DMS114 treated with DMSO at 0.1 percent for 48 hours (cell line): ENCODE measurements around the gene NTRK3.
"Not testable (repeated sequence)": the region's sequence is repeated elsewhere in the genome, so short reads cannot be mapped to it uniquely, and the experiment has no call there.

Experiments used
- DNase-seq: peaks from one replicate; lab custom pipeline; 2025; ENCODE audit not compliant: unreplicated experiment; lab: John Stamatoyannopoulos, UW

NTRK3 gene

DNA sequence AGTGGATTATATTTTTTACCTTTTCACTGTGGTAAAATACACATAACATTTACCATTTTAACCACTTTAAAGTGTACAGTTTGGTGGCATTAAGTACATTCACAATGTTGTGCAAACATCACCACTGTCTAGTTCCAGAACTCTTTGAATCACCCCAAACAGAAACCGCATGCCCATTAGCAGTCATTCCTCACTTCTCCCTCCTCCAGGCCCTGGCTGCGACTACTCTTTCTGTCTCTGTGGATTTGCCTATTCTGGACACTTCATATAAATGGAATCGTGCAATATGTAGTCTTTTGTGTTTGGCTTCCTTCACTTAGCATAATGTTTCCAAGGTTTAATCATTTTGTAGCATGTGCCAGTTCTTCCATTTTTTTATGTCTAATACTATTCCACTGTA lies 409.8 kb downstream of the NTRK3 start:
- no peak for DNase-seq

DNA sequence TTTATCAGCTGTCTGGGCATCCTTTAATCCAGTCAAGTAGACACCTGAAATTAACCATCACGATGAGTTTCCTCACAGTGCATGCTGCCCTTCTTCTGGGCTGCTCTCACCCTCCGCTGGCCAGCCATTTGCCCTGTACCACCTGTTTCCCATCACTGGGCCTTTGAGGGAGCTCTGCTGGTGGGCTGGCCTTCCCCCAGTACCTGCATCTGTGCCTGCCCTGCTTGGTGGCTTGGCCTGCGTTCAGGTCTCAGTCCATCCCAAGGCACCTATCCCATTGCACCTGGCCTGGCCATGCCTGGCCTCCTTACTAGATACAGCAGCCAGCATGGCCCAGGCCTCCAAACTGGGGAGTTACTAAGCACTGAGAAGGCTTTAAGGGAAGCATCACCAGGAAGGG lies 413.2 kb downstream of the NTRK3 start:
- no peak for DNase-seq

DNA sequence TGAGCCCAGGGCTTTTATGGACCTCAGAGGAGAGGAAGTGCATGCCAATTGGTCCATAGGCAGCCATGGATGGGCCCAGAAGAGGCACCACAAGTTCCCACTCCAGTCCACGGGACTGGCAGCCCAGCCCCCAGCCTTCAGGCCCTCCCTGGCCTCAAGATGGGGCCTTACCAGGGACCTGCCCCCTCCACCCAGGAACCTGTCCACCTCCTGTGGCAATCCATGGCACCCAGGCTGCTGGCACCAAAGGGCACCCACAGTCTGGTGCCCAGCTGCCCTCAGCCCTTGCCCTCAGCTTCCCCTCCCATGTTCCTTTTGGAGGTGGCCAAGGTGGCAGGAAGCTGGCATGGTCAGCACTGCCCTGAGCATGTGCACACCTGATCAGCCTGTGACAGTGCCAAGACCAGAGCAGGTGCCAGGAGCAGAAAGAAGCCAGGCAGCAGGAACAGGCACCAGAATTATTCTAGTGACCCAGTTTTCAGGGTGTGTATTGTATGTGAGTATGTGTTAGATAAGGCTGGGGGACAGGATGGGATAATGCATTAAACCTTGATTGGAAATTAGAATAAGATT lies 415.0 kb downstream of the NTRK3 start:
- DNase-seq, result no peak

DNA sequence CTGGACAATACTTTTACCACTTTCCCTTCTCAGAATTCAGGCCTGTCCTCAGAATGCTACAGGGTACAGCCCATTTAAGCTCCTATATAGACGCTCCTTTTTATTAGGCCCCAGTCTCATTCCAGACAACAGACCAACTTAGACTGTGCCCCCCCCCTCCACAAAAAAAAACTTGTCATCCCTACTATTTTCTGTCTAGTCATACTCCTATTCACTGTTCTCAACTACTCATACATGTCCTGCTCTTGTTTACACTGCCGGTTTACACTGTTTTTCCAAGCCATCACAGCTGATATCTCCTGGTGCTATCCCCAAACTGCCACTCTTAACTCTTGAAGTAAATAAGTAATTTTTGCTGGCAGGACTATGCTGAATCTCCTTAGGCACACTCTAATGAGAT lies 420.7 kb downstream of the NTRK3 start:
- not testable (repeated sequence) for DNase-seq

DNA sequence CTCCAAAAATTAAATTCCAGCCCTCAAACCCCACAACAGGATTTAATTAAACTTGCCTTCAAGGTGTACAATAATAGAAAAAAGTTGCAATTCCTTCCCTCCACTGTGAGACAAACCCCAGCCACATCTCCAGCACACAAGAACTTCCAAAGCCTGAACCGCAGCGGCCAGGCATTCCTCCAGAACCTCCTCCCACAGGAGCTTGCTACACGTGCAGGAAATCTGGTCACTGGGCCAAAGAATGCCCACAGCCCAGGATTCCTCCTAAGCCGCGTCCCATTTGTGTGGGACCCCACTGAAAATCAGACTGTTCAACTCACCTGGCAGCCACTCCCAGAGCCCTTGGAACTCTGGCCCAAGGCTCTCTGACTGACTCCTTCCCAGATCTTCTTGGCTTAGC lies 423.2 kb downstream of the NTRK3 start:
- not testable (repeated sequence) for DNase-seq

DNA sequence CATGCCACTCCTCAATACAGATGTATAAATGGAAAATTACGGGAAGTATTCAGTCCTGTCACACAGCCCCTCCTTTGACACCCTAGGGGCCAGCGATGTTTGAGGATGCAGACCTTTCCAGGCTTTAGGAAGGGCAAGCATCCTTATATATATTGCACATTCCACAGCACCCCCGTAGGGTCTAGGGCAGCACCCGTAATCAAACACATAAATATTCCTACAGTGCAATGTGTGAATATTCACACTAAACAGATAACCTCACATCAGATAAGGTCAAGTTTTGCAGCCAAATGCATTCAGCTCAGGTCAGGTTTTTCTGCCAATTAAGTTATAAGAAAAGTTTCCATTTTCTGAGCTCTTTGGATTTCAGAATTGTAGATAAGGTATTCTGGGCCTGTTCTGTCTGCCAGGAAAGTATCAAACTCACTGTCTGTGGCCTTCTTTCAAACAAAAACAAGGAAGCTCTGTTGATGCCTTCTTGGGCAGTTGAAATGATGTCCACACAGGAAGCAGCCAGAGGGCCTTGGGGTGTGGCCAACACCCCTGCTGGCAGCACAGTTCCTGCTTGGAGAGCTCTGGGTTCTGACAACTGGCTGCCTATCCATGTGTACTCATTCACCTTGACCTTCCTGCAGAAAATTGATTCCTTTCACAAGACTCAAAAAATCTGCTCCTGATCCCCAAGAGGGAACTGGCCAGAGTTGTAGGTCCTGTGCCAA lies 427.0 kb downstream of the NTRK3 start:
- no peak for DNase-seq

DNA sequence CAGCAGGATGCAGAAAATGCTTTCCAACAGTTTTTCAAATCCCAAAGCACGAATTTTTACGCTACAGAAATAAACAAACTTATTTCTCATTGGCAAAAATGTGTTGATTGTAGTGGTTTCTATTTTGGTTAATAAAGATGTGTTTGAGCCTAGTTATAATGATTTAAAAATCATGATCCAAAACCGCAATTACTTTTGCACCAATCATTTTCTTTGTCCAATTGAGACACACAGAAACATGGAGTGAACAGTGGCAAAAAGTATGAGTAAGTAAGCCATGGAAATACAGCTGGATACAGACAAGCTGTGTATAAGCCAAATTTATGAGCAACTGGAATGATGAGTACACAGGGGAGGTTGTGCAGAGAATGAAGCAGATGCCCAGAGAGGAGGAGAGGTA lies 427.9 kb downstream of the NTRK3 start:
- no peak for DNase-seq

DNA sequence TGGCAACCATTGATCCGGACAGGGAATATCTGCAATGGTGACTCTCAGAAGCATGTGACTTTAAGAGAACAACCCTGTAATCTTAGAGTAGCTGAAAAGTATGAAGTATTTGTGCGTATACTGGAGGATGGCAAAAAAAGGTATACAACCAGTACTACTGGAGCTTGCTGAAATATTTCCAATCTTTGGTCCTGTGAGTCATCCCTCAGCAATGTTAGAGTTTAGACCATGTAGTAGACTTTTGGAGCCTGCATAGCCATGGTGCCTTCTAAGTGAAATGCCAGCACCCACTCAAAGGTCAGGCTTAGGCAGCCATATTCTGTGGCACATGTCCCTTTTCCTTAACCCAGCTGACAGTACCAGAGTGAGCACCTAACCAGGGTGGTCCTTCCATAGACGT lies 429.4 kb downstream of the NTRK3 start:
- no peak for DNase-seq

DNA sequence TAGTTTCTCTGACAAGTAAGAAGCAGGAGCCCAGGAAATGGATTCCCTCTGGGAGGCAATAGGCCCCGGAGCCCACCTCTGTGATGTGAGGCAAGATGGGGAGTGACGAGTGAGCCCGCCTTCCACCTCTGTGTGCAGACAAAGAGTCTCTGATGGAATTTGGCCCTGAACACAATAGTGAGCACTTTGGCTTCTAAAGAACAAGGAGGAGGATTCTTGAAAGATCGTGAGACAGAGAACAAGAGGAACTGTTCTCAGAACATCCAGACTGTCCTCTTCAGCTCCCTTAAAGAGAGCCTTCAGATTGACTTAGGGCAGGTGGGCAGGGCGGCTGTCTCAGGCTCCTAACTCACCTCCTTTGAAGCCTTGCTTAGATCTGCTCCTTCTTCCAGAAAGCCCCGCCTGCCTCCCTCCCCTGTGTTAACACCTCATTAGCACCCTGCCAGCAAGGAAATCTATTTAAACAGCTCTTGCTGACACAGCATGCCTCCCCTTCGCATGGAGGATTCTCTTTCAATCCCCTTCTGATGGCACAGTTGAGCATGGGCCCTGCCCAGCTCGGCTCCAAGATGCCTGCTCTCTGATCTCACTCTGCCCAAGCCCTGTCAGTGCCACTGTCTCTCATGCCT lies 430.3 kb downstream of the NTRK3 start:
- DNase-seq, result no peak

DNA sequence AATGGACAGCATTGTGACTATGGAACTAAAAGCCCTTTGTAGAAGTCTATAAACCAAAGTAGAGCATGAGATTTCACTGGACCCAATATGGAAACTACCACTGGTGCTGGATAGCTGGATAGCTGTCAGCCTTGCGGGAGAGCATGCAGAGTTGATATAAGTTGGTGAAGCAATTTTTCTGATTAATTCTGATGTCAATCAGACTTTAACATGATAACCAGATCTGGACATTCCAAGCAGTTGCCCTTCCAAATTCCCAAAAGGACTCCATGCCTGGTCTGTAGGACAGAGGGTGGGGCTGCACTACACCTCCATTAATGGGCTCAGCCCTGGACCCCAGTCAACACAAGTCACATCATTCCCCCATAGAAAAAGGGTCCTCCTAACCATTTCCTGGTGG lies 437.8 kb downstream of the NTRK3 start:
- no peak for DNase-seq

DNA sequence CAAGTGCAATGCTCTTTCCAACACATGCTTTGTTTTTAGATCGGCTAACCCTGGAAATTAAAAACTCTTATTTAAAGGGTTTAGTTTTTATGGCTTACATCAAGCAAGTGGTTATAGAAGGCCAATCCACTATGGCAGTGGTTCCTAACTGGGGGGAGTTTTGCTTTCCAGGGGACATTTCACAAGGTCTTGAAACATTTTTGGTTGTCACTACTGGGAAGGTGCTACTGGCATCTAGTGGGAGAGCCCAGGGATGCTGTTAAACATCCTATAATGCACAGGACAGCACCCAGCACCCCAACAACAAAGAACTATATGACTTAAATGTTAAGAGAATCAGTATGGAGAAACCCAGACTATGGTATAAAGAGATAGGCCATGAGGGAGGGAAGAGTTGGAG lies 439.0 kb downstream of the NTRK3 start:
- no peak for DNase-seq

DNA sequence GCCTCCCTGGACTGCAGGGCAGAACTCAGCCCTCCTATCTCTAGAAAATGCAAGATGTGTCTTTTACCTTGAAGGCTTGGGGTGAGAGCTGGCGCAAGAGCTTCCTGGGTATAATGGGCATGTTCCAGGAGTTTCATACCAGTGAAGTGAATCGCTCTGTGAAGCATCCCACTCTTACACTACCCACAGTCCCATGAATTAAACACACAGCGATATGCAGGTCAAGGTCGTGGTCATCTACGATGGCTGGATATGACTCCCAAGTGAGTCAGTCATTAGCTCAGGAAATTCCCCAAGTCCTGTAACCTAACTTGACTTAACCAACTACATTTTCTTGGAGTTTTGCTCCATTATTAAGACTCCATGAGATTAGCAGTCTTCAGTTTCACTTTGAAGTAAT lies 439.7 kb downstream of the NTRK3 start:
- no peak for DNase-seq

DNA sequence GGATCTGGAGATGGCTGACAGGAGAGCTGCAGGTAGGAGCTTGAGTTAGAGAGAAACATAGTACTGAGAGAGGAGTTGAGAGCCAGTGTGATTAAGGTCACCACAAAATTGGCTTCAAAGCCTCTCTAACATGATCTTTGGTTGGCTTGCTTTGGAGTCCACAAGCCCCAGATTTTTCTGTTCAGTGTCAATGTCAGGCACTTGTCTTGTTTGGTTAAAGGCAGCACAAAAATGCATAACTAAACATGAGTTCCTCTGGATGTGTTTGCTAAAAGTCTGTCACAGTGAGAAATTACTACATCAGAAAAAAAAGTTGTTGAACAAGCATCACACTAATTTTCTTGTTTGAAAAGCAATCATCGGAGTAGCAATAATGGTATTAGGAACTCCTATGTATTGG lies 440.5 kb downstream of the NTRK3 start:
- DNase-seq, result no peak
